Hematopoietic multipotent progenitor cell treated with erythropoietin and hydrocortisone succinate and interleukin-3 and kit ligand, for 15 days (in vitro differentiated cells): ENCODE results near the gene MOV10.

Source experiments
- DNase-seq: peaks from one replicate; pipeline ENCODE4 v3.0.0-alpha.2; 2015; ENCODE audit warnings: low spot score

Gene MOV10

DNA sequence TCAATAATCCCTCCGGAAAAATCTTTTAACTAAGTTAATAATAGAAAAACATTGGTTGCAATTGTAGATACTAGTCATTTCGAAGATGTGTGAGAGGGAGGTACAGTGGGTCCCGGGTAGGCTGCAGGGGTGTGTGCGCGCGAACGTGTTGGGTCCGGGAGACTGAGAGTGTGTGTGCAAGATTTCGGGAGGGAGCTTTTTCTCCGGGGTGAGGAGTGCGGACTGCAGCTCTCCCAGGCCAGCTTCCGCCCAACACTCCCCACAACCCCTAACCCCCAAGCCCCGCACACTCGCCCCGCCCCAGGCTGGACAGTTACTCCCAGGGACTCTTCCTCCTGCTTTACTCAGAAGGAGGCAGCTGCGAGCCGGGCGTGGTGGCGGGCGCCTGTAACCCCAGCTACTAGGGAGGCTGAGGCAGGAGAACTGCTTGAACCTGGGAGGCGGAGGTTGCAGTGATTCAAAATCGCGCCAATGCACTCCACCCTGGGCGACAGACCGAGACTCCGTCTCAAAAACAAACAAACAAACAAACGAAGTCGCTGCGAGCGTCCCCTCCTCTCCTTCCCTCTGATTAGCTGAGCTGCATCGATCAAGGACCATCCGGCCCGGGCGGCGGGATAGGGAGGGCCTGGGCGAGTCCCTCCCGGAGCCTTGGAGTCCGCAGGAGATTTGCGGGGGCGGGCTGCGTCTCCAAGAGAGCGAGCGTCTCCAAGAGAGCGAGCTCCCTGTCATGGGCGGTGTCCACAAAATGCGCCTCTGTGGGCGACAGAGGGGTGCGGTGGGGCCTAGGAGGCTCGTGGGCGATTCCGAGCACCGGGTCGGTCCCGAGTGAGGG, 68.9 kb downstream of the MOV10 start:
- no peak for DNase-seq

DNA sequence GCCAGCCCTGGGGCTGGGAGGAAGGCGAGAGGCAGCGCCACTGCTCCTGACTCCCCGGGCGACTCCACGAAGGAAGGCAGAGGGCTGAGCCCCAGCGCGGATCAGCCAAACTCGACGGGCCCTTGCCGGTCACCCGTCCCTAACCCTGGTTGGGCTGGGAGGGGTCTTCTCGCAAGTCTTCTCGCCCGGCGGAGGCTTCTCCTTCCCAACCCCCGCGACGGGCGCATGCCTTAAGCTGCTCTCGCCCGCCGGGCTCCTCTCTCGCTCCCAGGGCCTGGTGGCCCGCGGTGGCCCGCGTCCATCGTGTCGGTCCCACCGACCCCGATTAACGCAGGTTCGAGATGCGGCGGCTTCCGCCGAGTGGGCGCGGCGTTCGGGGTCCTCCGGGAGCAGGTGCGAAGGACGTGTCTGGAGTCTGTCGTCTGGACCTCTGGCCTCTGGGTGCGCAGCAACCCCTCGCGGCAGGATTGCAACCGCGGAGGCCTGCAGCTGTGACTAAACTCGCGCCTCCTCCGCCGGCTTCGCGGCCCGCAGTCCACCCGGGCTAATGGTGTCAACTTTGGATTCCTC, 69.6 kb downstream of the MOV10 start:
- no peak for DNase-seq

DNA sequence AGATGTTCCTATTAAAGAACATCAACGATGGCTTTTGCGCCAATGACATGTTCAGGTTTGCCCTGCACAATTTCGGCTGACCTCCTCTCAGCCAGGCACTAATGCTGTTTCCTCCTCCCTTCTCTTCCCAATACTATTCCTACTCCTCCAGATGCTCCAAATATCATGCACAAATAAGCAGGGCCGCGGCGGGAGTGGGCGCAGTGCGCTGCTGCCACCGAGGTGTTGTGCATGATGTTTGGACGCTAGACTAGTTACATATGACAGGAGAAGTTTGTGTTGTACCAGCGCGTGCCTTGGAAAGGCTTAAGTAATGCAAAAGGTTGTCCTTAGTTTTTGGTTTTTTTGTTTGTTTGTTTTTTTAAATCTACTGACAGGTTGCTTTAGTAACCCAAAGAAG, 73.9 kb downstream of the MOV10 start:
- DNase-seq, result no peak
